RWPE1 (cell line): Measurements from ENCODE around the gene FOXJ3.
A peak's percentile ranks its signal among the peaks of the same experiment; 100 is the strongest.

Source experiments
- CTCF ChIA-PET: fragments of 350-600 bp; sonication (Branson Sonifier 250); formaldehyde crosslinking; extraction: SDS; loops from one replicate; lab custom pipeline; 2021; lab: Yijun Ruan, JAX
- POLR2A ChIA-PET: fragments of 400-600 bp; formaldehyde crosslinking; extraction: SDS; loops from one replicate; lab custom pipeline; 2020; ENCODE audit warnings: antibody characterized with exemption; ENCODE audit not compliant: low non-redundant PET; lab: Yijun Ruan, JAX
- DNase-seq: peaks from one replicate; pipeline ENCODE4 v3.0.0; 2012; ENCODE audit warnings: low spot score
- H3K27ac ChIP-seq: fragments of 450-650 bp; 2 replicates; pipeline ENCODE4 v1.5.1; 2017
- CTCF ChIP-seq: fragments of 450-650 bp; conservative IDR thresholded peaks from 2 replicates; pipeline ENCODE4 v1.5.1; 2017; ENCODE audit warnings: low read depth, mild to moderate bottlenecking

FOXJ3 gene

GRCh38 chr1:42163536-42164503 is 171.2 kb downstream of the FOXJ3 start:
- DNase-seq: no peak
- no peak for TF ChIP-seq CTCF
- 0 out of 2 replicates have a peak overlapping the region, but pooled peaks have one; percentile 69 for H3K27ac ChIP-seq
- ChIA-PET CTCF (no interaction called here), POLR2A (no interaction called here)

GRCh38 chr1:42163114-42163513 is 171.9 kb downstream of the FOXJ3 start:
- POLR2A ChIA-PET: no interaction called here
- no peak for DNase-seq
- CTCF ChIA-PET: interaction anchor here (1.4 kb wide), 1 partner anchor 589 kb away, joined by 3 read pairs; no protein-coding TSS in a partner anchor
- H3K27ac ChIP-seq: no peak overlapping the region
- TF ChIP-seq CTCF: no peak

- DNase-seq: no peak
- ChIA-PET POLR2A (no interaction called here), CTCF (interaction anchor here (0.5 to 1.4 kb wide), 3 partner anchors 11 to 601 kb away, joined by 3 to 6 read pairs (median 5); no protein-coding TSS in a partner anchor)
- no peak overlapping the region for H3K27ac ChIP-seq
- TF ChIP-seq CTCF: no peak
These were observed 172.9 kb downstream of the FOXJ3 start for GRCh38 chr1:42162181-42162580.

- POLR2A ChIA-PET: no interaction called here
- DNase-seq: no peak
- no peak overlapping the region for H3K27ac ChIP-seq
- TF ChIP-seq CTCF: no peak
- CTCF ChIA-PET: interaction anchor here (0.6 to 0.7 kb wide), 2 partner anchors 548 to 844 kb away, joined by 3 to 6 read pairs; no protein-coding TSS in a partner anchor
These were observed 176.8 kb downstream of the FOXJ3 start for GRCh38 chr1:42158189-42158588.

GRCh38 chr1:42157667-42158066 is 177.4 kb downstream of the FOXJ3 start:
- H3K27ac ChIP-seq: no peak overlapping the region
- no peak for DNase-seq
- no peak for TF ChIP-seq CTCF
- CTCF ChIA-PET: interaction anchor here (0.6 to 0.7 kb wide), 2 partner anchors 549 to 845 kb away, joined by 3 to 6 read pairs; no protein-coding TSS in a partner anchor
- POLR2A ChIA-PET: no interaction called here

- no peak for DNase-seq
- H3K27ac ChIP-seq: no peak overlapping the region
- TF ChIP-seq CTCF: no peak
- ChIA-PET CTCF (interaction anchor here (1.8 kb wide), 1 partner anchor 18 kb away, joined by 6 read pairs; no protein-coding TSS in a partner anchor), POLR2A (no interaction called here)
These were observed 179.7 kb downstream of the FOXJ3 start for GRCh38 chr1:42155362-42155761.
